Brain microvascular endothelial cell (primary cell): ENCODE measurements around the gene CLMN.
"Not testable (repeated sequence)": the region's sequence is repeated elsewhere in the genome, so short reads cannot be mapped to it uniquely, and the experiment has no call there.

ENCODE experiments used
- DNase-seq: peaks from one replicate; pipeline ENCODE4 v3.0.0-alpha.2; 2020
- H3K27ac ChIP-seq: fragments of 250-450 bp; sonication (Bioruptor Pico); 2 replicates; pipeline ENCODE4 v1.5.1; 2020; ENCODE audit warnings: mild to moderate bottlenecking, moderate library complexity
- H3K27me3 ChIP-seq: fragments of 250-450 bp; sonication (Bioruptor Pico); replicated peaks from 2 replicates; pipeline ENCODE4 v1.5.1; 2020; ENCODE audit warnings: mild to moderate bottlenecking
- H3K36me3 ChIP-seq: fragments of 250-450 bp; sonication (Bioruptor Pico); replicated peaks from 2 replicates; pipeline ENCODE4 v1.5.1; 2020; ENCODE audit warnings: mild to moderate bottlenecking
- H3K4me3 ChIP-seq: 2 replicates; pipeline ENCODE4 v1.5.1; 2011; ENCODE audit warnings: low read depth, mild to moderate bottlenecking, control low read depth, low read length, moderate library complexity
- in situ Hi-C: cut with HindIII; loops from 2 replicates; pipeline ENCODE4 v1.10.0; 2017; ENCODE audit warnings: low sequenced_read_pairs, low pct_ligation_motif_present
- TF ChIP-seq, protein P1 (sequence below): IDR thresholded peaks from 2 replicates; pipeline ENCODE4 v1.5.1; 2011; ENCODE audit warnings: low read depth, mild to moderate bottlenecking, moderate library complexity, low read length, control low read depth, inconsistent platforms; ENCODE audit errors: missing control alignments

CLMN gene

DNA sequence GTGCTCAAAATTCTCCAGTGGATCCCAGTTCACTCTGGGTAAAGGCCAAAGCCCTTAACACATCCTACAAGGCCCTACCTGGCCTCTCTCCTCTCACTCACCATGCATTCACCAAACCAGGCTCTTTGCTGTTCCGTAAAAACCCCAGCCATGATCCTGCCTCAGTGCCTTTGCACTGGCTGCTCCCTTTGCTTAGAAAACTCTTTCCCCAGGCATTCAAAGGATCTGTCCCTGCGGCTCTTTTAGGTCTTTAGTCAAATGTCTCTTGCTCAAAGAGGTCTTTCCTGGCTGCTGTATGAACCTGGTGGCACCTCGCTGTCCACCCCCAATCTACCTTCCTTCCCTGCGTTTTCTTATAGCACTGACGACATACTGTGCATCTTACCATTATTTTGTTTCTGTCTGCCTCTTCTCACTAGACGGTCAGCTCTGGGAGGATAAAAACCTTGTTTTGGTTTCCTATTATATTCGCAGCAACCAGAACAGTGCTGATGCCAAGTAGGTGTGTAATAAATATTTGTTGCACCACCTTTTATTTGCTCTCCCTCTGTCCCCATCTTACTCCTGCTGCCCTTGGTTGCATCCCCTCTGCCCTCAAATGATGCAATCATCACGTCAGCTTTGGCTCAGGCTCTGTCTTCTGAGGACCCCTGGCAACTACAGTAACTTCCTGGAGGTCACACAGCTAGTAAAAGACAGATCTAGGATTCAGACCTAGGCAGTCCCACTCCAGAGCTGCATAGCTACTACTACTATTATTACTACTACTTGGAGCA, 138.6 kb downstream of the CLMN start:
- DNase-seq = no peak
- in situ Hi-C loops = no loop called here
- TF ChIP-seq, protein P1, sequence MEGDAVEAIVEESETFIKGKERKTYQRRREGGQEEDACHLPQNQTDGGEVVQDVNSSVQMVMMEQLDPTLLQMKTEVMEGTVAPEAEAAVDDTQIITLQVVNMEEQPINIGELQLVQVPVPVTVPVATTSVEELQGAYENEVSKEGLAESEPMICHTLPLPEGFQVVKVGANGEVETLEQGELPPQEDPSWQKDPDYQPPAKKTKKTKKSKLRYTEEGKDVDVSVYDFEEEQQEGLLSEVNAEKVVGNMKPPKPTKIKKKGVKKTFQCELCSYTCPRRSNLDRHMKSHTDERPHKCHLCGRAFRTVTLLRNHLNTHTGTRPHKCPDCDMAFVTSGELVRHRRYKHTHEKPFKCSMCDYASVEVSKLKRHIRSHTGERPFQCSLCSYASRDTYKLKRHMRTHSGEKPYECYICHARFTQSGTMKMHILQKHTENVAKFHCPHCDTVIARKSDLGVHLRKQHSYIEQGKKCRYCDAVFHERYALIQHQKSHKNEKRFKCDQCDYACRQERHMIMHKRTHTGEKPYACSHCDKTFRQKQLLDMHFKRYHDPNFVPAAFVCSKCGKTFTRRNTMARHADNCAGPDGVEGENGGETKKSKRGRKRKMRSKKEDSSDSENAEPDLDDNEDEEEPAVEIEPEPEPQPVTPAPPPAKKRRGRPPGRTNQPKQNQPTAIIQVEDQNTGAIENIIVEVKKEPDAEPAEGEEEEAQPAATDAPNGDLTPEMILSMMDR = no peak
- Histone ChIP-seq H3K27ac (no peak overlapping the region), H3K4me3 (no peak overlapping the region), H3K27me3 (no peaks in the 10 kb centered on the region), H3K36me3 (no peaks in the 10 kb centered on the region)

DNA sequence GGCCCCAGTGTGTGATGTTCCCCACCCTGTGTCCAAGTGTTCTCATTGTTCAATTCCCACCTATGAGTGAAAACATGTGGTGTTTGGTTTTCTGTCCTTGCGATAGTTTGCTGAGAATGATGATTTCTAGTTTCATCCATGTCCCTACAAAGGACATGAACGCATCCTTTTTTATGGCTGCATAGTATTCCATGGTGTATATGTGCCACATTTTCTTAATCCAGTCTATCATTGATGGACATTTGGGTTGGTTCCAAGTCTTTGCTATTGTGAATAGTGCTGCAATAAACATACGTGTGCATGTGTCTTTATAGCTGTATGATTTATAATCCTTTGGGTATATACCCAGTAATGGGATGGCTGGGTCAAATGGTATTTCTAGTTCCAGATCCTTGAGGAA, 144.0 kb downstream of the CLMN start:
- H3K27ac ChIP-seq, H3K4me3 ChIP-seq, H3K36me3 ChIP-seq, DNase-seq, H3K27me3 ChIP-seq, in situ Hi-C loops: not testable (repeated sequence)

DNA sequence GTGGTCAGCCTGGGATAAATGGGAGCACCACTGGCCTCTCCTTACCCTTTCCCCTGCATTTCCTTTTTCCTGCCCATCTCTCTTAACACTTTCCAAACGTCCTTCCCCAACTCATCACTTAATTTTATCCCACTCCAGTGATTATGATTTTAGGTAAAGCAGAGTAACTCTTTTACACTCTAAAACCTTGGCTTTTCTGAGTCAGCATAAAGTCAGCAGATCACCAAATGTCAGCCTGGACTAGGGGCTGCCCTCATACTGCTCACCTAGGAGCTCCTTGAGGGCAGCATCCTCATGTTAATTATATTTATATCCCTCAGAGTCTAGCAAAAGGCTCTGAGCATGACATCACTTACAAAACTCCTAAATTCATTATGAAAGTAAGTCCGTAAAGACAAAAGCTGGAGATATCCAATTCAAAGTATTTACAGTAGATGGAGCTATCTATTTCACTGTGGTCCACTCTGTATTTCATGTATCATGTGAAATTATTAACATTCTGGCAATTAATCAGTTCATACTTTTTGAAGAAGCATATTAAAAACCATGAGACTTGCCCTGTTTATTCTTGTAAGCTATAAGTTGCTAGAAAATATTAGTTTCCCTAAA, 145.4 kb downstream of the CLMN start:
- in situ Hi-C loops = no loop called here
- Histone ChIP-seq H3K27me3 (no peaks in the 10 kb centered on the region), H3K4me3 (no peak overlapping the region), H3K27ac (no peak overlapping the region), H3K36me3 (no peaks in the 10 kb centered on the region)
- no peak for DNase-seq
- TF ChIP-seq, protein P1 = peak; percentile 14

DNA sequence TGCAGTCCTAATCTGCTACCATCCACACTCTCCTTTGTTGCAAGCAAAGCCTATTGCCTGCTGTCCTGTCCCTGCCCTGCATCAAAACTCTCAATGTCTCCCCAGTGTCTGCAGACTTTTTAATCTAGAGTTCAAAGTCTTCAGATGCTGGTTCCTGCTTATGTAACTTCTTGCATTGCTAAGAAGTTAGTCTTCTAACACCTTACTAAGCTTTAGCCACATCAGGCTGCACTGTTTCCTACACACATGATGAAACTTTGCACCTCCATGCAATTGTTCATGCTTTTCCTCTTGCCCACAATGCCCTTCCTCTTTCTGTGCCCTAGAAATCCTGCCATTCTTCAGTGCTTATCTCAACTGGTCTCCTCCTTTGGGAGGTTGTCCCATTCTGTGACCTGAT, 146.2 kb downstream of the CLMN start:
- Histone ChIP-seq H3K27me3 (no peaks in the 10 kb centered on the region), H3K27ac (no peak overlapping the region), H3K36me3 (no peaks in the 10 kb centered on the region), H3K4me3 (no peak overlapping the region)
- no peak for DNase-seq
- TF ChIP-seq, protein P1 = no peak
- in situ Hi-C loops = no loop called here

DNA sequence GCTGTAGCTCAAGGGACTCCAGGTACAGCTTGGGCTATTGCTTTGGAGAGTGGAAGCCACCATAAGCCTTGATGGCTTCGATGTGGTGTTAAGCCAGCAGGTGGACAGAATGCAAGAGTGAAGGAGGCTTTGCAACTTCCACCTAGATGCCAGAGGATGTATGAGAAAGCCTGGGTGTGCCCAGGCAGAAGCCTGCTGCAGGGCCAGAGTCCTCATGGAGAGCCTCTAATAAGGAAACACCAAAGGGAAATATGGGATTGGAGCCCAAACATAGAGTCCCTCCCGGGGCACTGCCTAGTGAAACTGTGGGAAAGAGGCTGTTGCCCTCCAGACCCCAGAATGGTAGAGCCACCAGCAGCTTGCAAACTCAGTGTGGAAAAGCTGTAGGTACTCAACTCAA, 152.5 kb downstream of the CLMN start:
- Histone ChIP-seq H3K27ac (no peak overlapping the region), H3K4me3 (no peak overlapping the region), H3K27me3 (no peaks in the 10 kb centered on the region), H3K36me3 (no peaks in the 10 kb centered on the region)
- DNase-seq = no peak
- in situ Hi-C loops = no loop called here
- TF ChIP-seq, protein P1 = no peak

DNA sequence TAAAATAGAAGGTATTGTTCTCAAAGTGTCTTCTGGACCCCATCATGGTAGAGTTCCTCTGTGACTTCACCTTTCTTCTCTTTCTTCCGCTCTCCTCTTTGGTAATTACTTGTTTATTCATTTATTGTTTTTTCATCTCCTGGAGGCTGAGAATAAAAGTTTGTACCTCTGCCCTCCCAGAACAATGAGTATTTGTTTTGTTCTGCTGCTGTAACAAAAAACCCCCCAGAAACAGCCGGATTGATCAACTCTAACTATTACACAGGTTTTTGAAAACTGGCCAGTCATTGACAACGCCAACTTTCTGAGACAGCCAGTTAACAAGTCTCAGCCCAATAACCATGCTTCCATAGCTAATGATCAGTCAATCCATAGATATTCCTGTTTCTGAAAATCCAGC, 154.2 kb downstream of the CLMN start:
- DNase-seq = no peak
- in situ Hi-C loops = no loop called here
- TF ChIP-seq, protein P1 = no peak
- H3K4me3 ChIP-seq = no peak overlapping the region
- no peak overlapping the region for H3K27ac ChIP-seq
- no peaks in the 10 kb centered on the region for H3K36me3 ChIP-seq
- no peaks in the 10 kb centered on the region for H3K27me3 ChIP-seq
